PC-9 (cell line): Measurements from ENCODE around the gene TRIP13.

Source experiments
- CTCF ChIP-seq: fragments of 200-600 bp; sonication (generic); conservative IDR thresholded peaks from 2 replicates; pipeline ENCODE4 v1.6.1; 2017; ENCODE audit warnings: mixed run types, antibody characterized with exemption, mild to moderate bottlenecking, moderate library complexity
- EZH2 ChIP-seq: fragments of 200-600 bp; sonication (generic); IDR thresholded peaks from 2 replicates; pipeline ENCODE4 v1.8.0; 2017; ENCODE audit warnings: antibody characterized with exemption, low read depth

DNA sequence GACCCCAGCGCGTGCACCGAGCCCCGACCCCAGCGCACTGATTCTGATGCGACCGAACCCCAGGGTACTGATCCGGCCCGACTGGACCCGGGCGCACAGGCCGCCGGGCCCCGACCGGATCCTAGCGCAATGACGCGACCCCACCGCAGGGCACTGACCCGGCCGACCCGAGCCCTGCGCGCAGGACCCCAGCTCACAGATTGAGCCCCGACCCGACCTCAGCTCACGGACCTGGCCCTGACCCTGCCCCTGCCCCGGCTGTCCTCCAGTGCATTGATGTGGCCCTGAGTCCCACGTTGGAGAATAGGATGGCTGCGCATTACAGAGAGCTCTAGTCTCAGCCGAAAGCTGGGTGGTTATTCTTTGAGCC, 438 bp downstream of the TRIP13 start:
- no peak for TF ChIP-seq CTCF
- TF ChIP-seq EZH2 = no peak
